H9 (cell line): ENCODE data around the gene EFS. TPM values are rescaled to one million over a fixed set of nuclear protein-coding genes. Genes with fewer than 3 reads are reported as not detected.
"Not testable (repeated sequence)": the region's sequence is repeated elsewhere in the genome, so short reads cannot be mapped to it uniquely, and the experiment has no call there.

Source experiments
- DNase-seq: peaks from one replicate; pipeline ENCODE4 v3.0.0-alpha.2; 2017
- H2AFZ ChIP-seq: one replicate; pipeline ENCODE4 v1.6.1; 2013; ENCODE audit warnings: mild to moderate bottlenecking, low read length, control low read depth, moderate library complexity
- H2AK5ac ChIP-seq: 2 replicates; pipeline ENCODE4 v1.6.1; 2013; ENCODE audit warnings: low read length, control low read depth, mixed read lengths; ENCODE audit not compliant: insufficient read length
- H2BK120ac ChIP-seq: one replicate; pipeline ENCODE4 v1.6.1; 2013; ENCODE audit warnings: low read depth, mild to moderate bottlenecking, low read length, control low read depth, inconsistent platforms; ENCODE audit not compliant: poor library complexity, severe bottlenecking
- H2BK12ac ChIP-seq: 2 replicates; pipeline ENCODE4 v1.6.1; 2013; ENCODE audit warnings: low read length, control low read depth, mixed read lengths, low read depth; ENCODE audit not compliant: insufficient read length
- H2BK15ac ChIP-seq: 2 replicates; pipeline ENCODE4 v1.6.1; 2013; ENCODE audit warnings: low read depth, low read length, control low read depth
- H2BK20ac ChIP-seq: one replicate; pipeline ENCODE4 v1.6.1; 2013; ENCODE audit warnings: low read depth, mild to moderate bottlenecking, low read length, control low read depth, inconsistent platforms; ENCODE audit not compliant: poor library complexity, severe bottlenecking
- H2BK5ac ChIP-seq: 2 replicates; pipeline ENCODE4 v1.6.1; 2013; ENCODE audit warnings: low read length, control low read depth, mixed read lengths; ENCODE audit not compliant: insufficient read length
- H3K14ac ChIP-seq: 2 replicates; pipeline ENCODE4 v1.6.1; 2013; ENCODE audit warnings: low read length, control low read depth; ENCODE audit not compliant: insufficient read depth
- H3K18ac ChIP-seq: 2 replicates; pipeline ENCODE4 v1.6.1; 2013; ENCODE audit warnings: low read depth, mild to moderate bottlenecking, mixed read lengths, low read length, control low read depth; ENCODE audit not compliant: insufficient read length
- H3K23ac ChIP-seq: 2 replicates; pipeline ENCODE4 v1.6.1; 2013; ENCODE audit warnings: low read length, control low read depth, mixed read lengths, low read depth; ENCODE audit not compliant: insufficient read length
- H3K23me2 ChIP-seq: 2 replicates; pipeline ENCODE4 v1.6.1; 2013; ENCODE audit warnings: low read depth, mild to moderate bottlenecking, mixed read lengths, low read length, control low read depth; ENCODE audit not compliant: insufficient read length, poor library complexity, severe bottlenecking
- H3K27ac ChIP-seq: 2 replicates; pipeline ENCODE4 v1.5.1; 2013; ENCODE audit warnings: low read length, control low read depth, mixed read lengths, low read depth; ENCODE audit not compliant: insufficient read length
- H3K27me3 ChIP-seq: 2 replicates; pipeline ENCODE4 v1.6.1; 2013; ENCODE audit warnings: low read length, control low read depth, inconsistent platforms; ENCODE audit not compliant: insufficient read depth
- H3K4ac ChIP-seq: 2 replicates; pipeline ENCODE4 v1.6.1; 2013; ENCODE audit warnings: low read depth, mild to moderate bottlenecking, control low read depth, inconsistent platforms, low read length, moderate library complexity
- H3K4me1 ChIP-seq: 2 replicates; pipeline ENCODE4 v1.6.1; 2013; ENCODE audit warnings: low read length, control low read depth, inconsistent platforms; ENCODE audit not compliant: insufficient read depth
- H3K4me2 ChIP-seq: 2 replicates; pipeline ENCODE4 v1.6.1; 2013; ENCODE audit warnings: low read length, control low read depth, mixed read lengths; ENCODE audit not compliant: insufficient read length, insufficient read depth
- H3K56ac ChIP-seq: 2 replicates; pipeline ENCODE4 v1.6.1; 2013; ENCODE audit warnings: low read depth, mild to moderate bottlenecking, mixed read lengths, low read length, control low read depth; ENCODE audit not compliant: insufficient read length
- H3K79me1 ChIP-seq: 2 replicates; pipeline ENCODE4 v1.6.1; 2013; ENCODE audit warnings: low read depth, mild to moderate bottlenecking, moderate library complexity, low read length, control low read depth, inconsistent platforms; ENCODE audit not compliant: insufficient read depth, poor library complexity, severe bottlenecking
- H3K79me2 ChIP-seq: 2 replicates; pipeline ENCODE4 v1.6.1; 2013; ENCODE audit warnings: low read length, control low read depth, inconsistent platforms; ENCODE audit not compliant: insufficient read depth
- H3K9ac ChIP-seq: 2 replicates; pipeline ENCODE4 v1.6.1; 2013; ENCODE audit warnings: low read length, control low read depth, mixed read lengths; ENCODE audit not compliant: insufficient read length; ENCODE audit errors: extremely low read depth
- H3K9me3 ChIP-seq: one replicate; pipeline ENCODE4 v1.6.1; 2013; ENCODE audit warnings: low read depth, low read length, inconsistent platforms; ENCODE audit not compliant: control insufficient read depth
- H3T11ph ChIP-seq: one replicate; pipeline ENCODE4 v1.6.1; 2013; ENCODE audit warnings: mild to moderate bottlenecking, low read length, control low read depth, inconsistent platforms
- H4K20me1 ChIP-seq: one replicate; pipeline ENCODE4 v1.6.1; 2013; ENCODE audit not compliant: control insufficient read depth, insufficient read length, insufficient read depth
- H4K5ac ChIP-seq: 2 replicates; pipeline ENCODE4 v1.6.1; 2013; ENCODE audit warnings: low read depth, mild to moderate bottlenecking, mixed read lengths, low read length, control low read depth; ENCODE audit not compliant: insufficient read length
- H4K8ac ChIP-seq: replicated peaks from 2 replicates; pipeline ENCODE4 v1.6.1; 2013; ENCODE audit warnings: low read length, control low read depth, mixed read lengths, low read depth; ENCODE audit not compliant: insufficient read length
- H4K91ac ChIP-seq: 2 replicates; pipeline ENCODE4 v1.6.1; 2013; ENCODE audit warnings: low read depth, mild to moderate bottlenecking, moderate library complexity, mixed read lengths, low read length, control low read depth; ENCODE audit not compliant: insufficient read length
- H3K27ac Mint-ChIP-seq, 3 experiments: 2 replicates in 2 of 3; 3 replicates in 1 of 3; pipeline ENCODE4 v1.8.0; 2020 to 2021; ENCODE audit warnings: mixed read lengths in 3 of 3, mild to moderate bottlenecking in 1 of 3, moderate library complexity in 1 of 3
- H3K27me3 Mint-ChIP-seq: 2 replicates; pipeline ENCODE4 v1.8.0; 2021; ENCODE audit warnings: low read depth, mild to moderate bottlenecking, moderate library complexity, mixed read lengths
- H3K36me3 Mint-ChIP-seq, 3 experiments: 2 replicates in 2 of 3; 3 replicates in 1 of 3; pipeline ENCODE4 v1.8.0; 2020 to 2021; ENCODE audit warnings: low read depth in 3 of 3, mixed read lengths in 3 of 3; ENCODE audit not compliant: insufficient read depth in 1 of 3
- H3K4me1 Mint-ChIP-seq, 2 experiments: 2 replicates each; pipeline ENCODE4 v1.8.0; 2020; ENCODE audit warnings: mixed read lengths in 2 of 2
- H3K4me3 Mint-ChIP-seq, 2 experiments: 2 replicates in 1 of 2; 3 replicates in 1 of 2; pipeline ENCODE4 v1.8.0; 2020 to 2021; ENCODE audit warnings: mild to moderate bottlenecking in 2 of 2, mixed read lengths in 2 of 2, moderate library complexity in 1 of 2
- H3K9me3 Mint-ChIP-seq, 2 experiments: 2 replicates in 1 of 2; 3 replicates in 1 of 2; pipeline ENCODE4 v1.8.0; 2020; ENCODE audit warnings: mild to moderate bottlenecking in 2 of 2, mixed read lengths in 2 of 2, moderate library complexity in 1 of 2
- WGBS: extraction: QIAGEN DNeasy Blood & Tissue Kit; methylation state at CpG from one replicate; pipeline ENCODE4 v1.1.7; 2013; ENCODE audit warnings: missing lambda C conversion rate, low lambda C conversion rate, mixed read lengths; ENCODE audit not compliant: insufficient read length; ENCODE audit errors: extremely low coverage; 5-methylcytosine and 5-hydroxymethylcytosine counted together
- total RNA-seq: library from RNA; stranded (reverse); gene quantifications from 2 replicates; pipeline ENCODE4 v1.2.1, GENCODE V29; 2021
- TF ChIP-seq, protein P1 (sequence below): fragments of 200-600 bp; sonication (generic); conservative IDR thresholded peaks from 3 replicates; pipeline ENCODE4 v1.8.0; 2021; ENCODE audit warnings: antibody characterized with exemption, mild to moderate bottlenecking

The EFS gene
- total RNA-seq, 1 experiment from 2014 or later = 32.1 TPM

GRCh38 chr14:23326491-23327332 lies 38.3 kb downstream of the EFS start:
- TF ChIP-seq, protein P1, sequence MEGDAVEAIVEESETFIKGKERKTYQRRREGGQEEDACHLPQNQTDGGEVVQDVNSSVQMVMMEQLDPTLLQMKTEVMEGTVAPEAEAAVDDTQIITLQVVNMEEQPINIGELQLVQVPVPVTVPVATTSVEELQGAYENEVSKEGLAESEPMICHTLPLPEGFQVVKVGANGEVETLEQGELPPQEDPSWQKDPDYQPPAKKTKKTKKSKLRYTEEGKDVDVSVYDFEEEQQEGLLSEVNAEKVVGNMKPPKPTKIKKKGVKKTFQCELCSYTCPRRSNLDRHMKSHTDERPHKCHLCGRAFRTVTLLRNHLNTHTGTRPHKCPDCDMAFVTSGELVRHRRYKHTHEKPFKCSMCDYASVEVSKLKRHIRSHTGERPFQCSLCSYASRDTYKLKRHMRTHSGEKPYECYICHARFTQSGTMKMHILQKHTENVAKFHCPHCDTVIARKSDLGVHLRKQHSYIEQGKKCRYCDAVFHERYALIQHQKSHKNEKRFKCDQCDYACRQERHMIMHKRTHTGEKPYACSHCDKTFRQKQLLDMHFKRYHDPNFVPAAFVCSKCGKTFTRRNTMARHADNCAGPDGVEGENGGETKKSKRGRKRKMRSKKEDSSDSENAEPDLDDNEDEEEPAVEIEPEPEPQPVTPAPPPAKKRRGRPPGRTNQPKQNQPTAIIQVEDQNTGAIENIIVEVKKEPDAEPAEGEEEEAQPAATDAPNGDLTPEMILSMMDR = no peak
- H3K9me3 ChIP-seq = no peaks in the 10 kb centered on the region
- peaks cover 3% of the 10 kb centered on the region; the same call in 1 of the 2 replicates for H3K4me1 ChIP-seq
- H2BK12ac ChIP-seq = no peak overlapping the region
- peaks cover 10% of the 10 kb centered on the region; the same call in 1 of the 2 replicates for H3K79me2 ChIP-seq
- H2AFZ ChIP-seq = no peak overlapping the region
- peaks cover 29 to 45% (median 41%) of the 10 kb centered on the region in 3 experiments for H3K36me3 Mint-ChIP-seq
- H3K9me3 Mint-ChIP-seq = no peaks in the 10 kb centered on the region; a peak in 1 of 5 replicates
- no peak overlapping the region for H4K91ac ChIP-seq
- no peak overlapping the region for H4K8ac ChIP-seq
- no peak overlapping the region for H3K14ac ChIP-seq
- H3K4me3 Mint-ChIP-seq = no peak overlapping the region
- H3K4me2 ChIP-seq = no peak overlapping the region
- H3K27ac Mint-ChIP-seq = peak overlapping the region in 1 of 3 experiments; percentile 58; a peak in 2 of 7 replicates
- no peak for DNase-seq
- H3K9ac ChIP-seq = no peak overlapping the region
- H2BK15ac ChIP-seq = no peak overlapping the region
- no peaks in the 10 kb centered on the region for H4K20me1 ChIP-seq
- H2BK120ac ChIP-seq = no peak overlapping the region
- peaks cover 2% of the 10 kb centered on the region; the same call in 1 of the 2 replicates for H3K27me3 Mint-ChIP-seq
- H3K4ac ChIP-seq = no peak overlapping the region
- H3K56ac ChIP-seq = no peak overlapping the region
- H4K5ac ChIP-seq = no peak overlapping the region
- H2BK20ac ChIP-seq = no peak overlapping the region
- H3K79me1 ChIP-seq = peaks cover 4% of the 10 kb centered on the region
- WGBS = no CpG with 5 or more reads among the region's 13 CpGs
- peaks cover 8% of the 10 kb centered on the region for H3K23me2 ChIP-seq
- no peak overlapping the region for H2AK5ac ChIP-seq
- H2BK5ac ChIP-seq = no peak overlapping the region
- H3K18ac ChIP-seq = no peak overlapping the region
- H3K27ac ChIP-seq = no peak overlapping the region
- no peak overlapping the region for H3T11ph ChIP-seq
- peaks cover 9 to 15% of the 10 kb centered on the region in 2 experiments for H3K4me1 Mint-ChIP-seq
- H3K23ac ChIP-seq = no peak overlapping the region
- H3K27me3 ChIP-seq = no peaks in the 10 kb centered on the region

- Mint-ChIP-seq H3K4me1 (peaks cover 9 to 15% of the 10 kb centered on the region in 2 experiments), H3K27ac (peak overlapping the region in 1 of 3 experiments; percentile 79; a peak in 2 of 7 replicates), H3K36me3 (peaks cover 29 to 45% (median 41%) of the 10 kb centered on the region in 3 experiments)
- not testable (repeated sequence) for H2AFZ ChIP-seq, H3K23ac ChIP-seq, H2AK5ac ChIP-seq, H3K18ac ChIP-seq, H3K23me2 ChIP-seq, H2BK12ac ChIP-seq, H3K9me3 Mint-ChIP-seq, H3K9me3 ChIP-seq, H2BK20ac ChIP-seq, H3K9ac ChIP-seq, H3K79me1 ChIP-seq, H2BK15ac ChIP-seq, H3K27me3 ChIP-seq, H3T11ph ChIP-seq, H3K4me3 Mint-ChIP-seq, H4K91ac ChIP-seq, H3K27me3 Mint-ChIP-seq, DNase-seq, H2BK120ac ChIP-seq, H2BK5ac ChIP-seq, H3K56ac ChIP-seq, H3K4me1 ChIP-seq, H3K4ac ChIP-seq, H3K4me2 ChIP-seq, H4K8ac ChIP-seq, H3K27ac ChIP-seq, H4K5ac ChIP-seq, H3K14ac ChIP-seq, H4K20me1 ChIP-seq
- no CpG with 5 or more reads among the region's 5 CpGs for WGBS
- peaks cover 10% of the 10 kb centered on the region; the same call in 1 of the 2 replicates for H3K79me2 ChIP-seq
Measured at GRCh38 chr14:23325746-23326145, 39.2 kb downstream of the EFS start.
